Fibroblast of lung (primary cell): ENCODE measurements around the gene SLC6A8. TPM values are rescaled to one million over a fixed set of nuclear protein-coding genes. Genes with fewer than 3 reads are reported as not detected.
"Not testable (repeated sequence)": the region's sequence is repeated elsewhere in the genome, so short reads cannot be mapped to it uniquely, and the experiment has no call there.

Experiments used
- DNase-seq, 2 donors: peaks; one replicate each; pipeline versions ENCODE4 v3.0.0 to v3.0.0-alpha.2; 2010; ENCODE audit warnings: low read depth in 2 of 2
- H2AFZ ChIP-seq: 2 replicates; pipeline ENCODE4 v1.5.1; 2012; ENCODE audit warnings: low read length, control low read depth, inconsistent platforms
- H3K27ac ChIP-seq: 2 replicates; pipeline ENCODE4 v1.5.1; 2011; ENCODE audit warnings: low read length, control low read depth; ENCODE audit not compliant: insufficient read depth
- H3K27me3 ChIP-seq: 2 replicates; pipeline ENCODE4 v1.5.1; 2011; ENCODE audit warnings: mild to moderate bottlenecking, low read length; ENCODE audit not compliant: control insufficient read depth, insufficient read depth
- H3K36me3 ChIP-seq: 2 replicates; pipeline ENCODE4 v1.5.1; 2011; ENCODE audit warnings: low read length; ENCODE audit not compliant: control insufficient read depth, insufficient read depth
- H3K4me1 ChIP-seq: 2 replicates; pipeline ENCODE4 v1.5.1; 2011; ENCODE audit warnings: low read length; ENCODE audit not compliant: control insufficient read depth, insufficient read depth; ENCODE audit errors: extremely low read depth
- H3K4me2 ChIP-seq: 2 replicates; pipeline ENCODE4 v1.5.1; 2011; ENCODE audit warnings: low read length, control low read depth; ENCODE audit not compliant: insufficient read depth; ENCODE audit errors: extremely low read depth
- H3K4me3 ChIP-seq, 4 experiments: fragments of 200-600 bp in 1 of 4; sonication (generic) in 1 of 4; replicated peaks in 1 of 4; 2 replicates each; pipeline ENCODE4 v1.5.1; 2011 to 2016; ENCODE audit warnings: low read length in 4 of 4, low read depth in 3 of 4, mild to moderate bottlenecking in 3 of 4, control low read depth in 2 of 4, inconsistent platforms in 1 of 4, mixed read lengths in 1 of 4; ENCODE audit not compliant: insufficient read depth in 1 of 4; ENCODE audit errors: control extremely low read depth in 1 of 4
- H3K79me2 ChIP-seq: 2 replicates; pipeline ENCODE4 v1.5.1; 2012; ENCODE audit warnings: mild to moderate bottlenecking, low read length, inconsistent platforms; ENCODE audit not compliant: control insufficient read depth, insufficient read depth
- H3K9ac ChIP-seq: 2 replicates; pipeline ENCODE4 v1.5.1; 2011; ENCODE audit warnings: mild to moderate bottlenecking, low read length, control low read depth; ENCODE audit not compliant: insufficient read depth
- H3K9me3 ChIP-seq: 2 replicates; pipeline ENCODE4 v1.5.1; 2012; ENCODE audit warnings: low read depth, low read length; ENCODE audit not compliant: control insufficient read depth, insufficient read depth
- H4K20me1 ChIP-seq: 2 replicates; pipeline ENCODE4 v1.5.1; 2011; ENCODE audit warnings: low read length; ENCODE audit not compliant: control insufficient read depth, insufficient read depth; ENCODE audit errors: extremely low read depth
- EZH2 ChIP-seq: IDR thresholded peaks from 2 replicates; pipeline ENCODE4 v1.5.1; 2012; ENCODE audit warnings: low read length, control low read depth, mild to moderate bottlenecking; ENCODE audit errors: missing control alignments
- polyA plus RNA-seq, 2 donors: library from polyadenylated mRNA; depleted of rRNA in 1 of 2; stranded (reverse) in 1 of 2; unstranded in 1 of 2; fragments of >200 nt; gene quantifications; 2 replicates each; pipeline ENCODE4 v1.2.1, GENCODE V29; 2011 to 2012; ENCODE audit warnings: missing spikeins in 1 of 2
- total RNA-seq: library from RNA; depleted of rRNA; stranded (reverse); fragments of >200 nt; gene quantifications from 2 replicates; pipeline ENCODE4 v1.2.1, GENCODE V29; 2014
- TF ChIP-seq, protein P1 (sequence below), 2 donors: IDR thresholded peaks in 1 of 2; conservative IDR thresholded peaks in 1 of 2; 1 replicate in 1 of 2; 2 replicates in 1 of 2; pipeline ENCODE4 v1.5.1; 2011 to 2012; ENCODE audit warnings: low read length in 2 of 2, control low read depth in 1 of 2, inconsistent platforms in 1 of 2, low read depth in 1 of 2, mild to moderate bottlenecking in 1 of 2

The SLC6A8 gene
- total and polyA plus RNA-seq, 2 donors (not counting 1 experiment from before 2014, with no cell fraction given) = 7.7 to 11.1 TPM

DNA sequence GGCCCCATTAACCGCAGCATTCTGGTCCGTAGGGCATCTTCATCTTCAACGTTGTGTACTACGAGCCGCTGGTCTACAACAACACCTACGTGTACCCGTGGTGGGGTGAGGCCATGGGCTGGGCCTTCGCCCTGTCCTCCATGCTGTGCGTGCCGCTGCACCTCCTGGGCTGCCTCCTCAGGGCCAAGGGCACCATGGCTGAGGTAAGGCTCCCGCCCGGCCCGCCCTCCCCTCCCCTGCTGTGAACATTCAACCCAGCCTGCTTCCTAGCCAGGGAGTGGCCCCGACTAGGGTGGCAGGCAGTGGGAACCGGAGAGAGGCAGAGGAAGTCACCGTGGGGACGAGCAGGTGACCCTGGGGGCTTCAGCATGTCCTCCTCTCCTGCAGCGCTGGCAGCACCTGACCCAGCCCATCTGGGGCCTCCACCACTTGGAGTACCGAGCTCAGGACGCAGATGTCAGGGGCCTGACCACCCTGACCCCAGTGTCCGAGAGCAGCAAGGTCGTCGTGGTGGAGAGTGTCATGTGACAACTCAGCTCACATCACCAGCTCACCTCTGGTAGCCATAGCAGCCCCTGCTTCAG is 7.1 kb downstream of the SLC6A8 start:
- no peak overlapping the region for H3K4me3 ChIP-seq
- no peaks in the 10 kb centered on the region for H3K4me1 ChIP-seq
- no peak overlapping the region for H3K4me2 ChIP-seq
- H3K27ac ChIP-seq = no peak overlapping the region
- H3K79me2 ChIP-seq = no peaks in the 10 kb centered on the region
- no peak overlapping the region for H3K9ac ChIP-seq
- H2AFZ ChIP-seq = no peak overlapping the region
- H3K27me3 ChIP-seq = no peaks in the 10 kb centered on the region
- H4K20me1 ChIP-seq = no peaks in the 10 kb centered on the region
- no peaks in the 10 kb centered on the region for H3K9me3 ChIP-seq
- DNase-seq = no peak
- TF ChIP-seq, protein P1, sequence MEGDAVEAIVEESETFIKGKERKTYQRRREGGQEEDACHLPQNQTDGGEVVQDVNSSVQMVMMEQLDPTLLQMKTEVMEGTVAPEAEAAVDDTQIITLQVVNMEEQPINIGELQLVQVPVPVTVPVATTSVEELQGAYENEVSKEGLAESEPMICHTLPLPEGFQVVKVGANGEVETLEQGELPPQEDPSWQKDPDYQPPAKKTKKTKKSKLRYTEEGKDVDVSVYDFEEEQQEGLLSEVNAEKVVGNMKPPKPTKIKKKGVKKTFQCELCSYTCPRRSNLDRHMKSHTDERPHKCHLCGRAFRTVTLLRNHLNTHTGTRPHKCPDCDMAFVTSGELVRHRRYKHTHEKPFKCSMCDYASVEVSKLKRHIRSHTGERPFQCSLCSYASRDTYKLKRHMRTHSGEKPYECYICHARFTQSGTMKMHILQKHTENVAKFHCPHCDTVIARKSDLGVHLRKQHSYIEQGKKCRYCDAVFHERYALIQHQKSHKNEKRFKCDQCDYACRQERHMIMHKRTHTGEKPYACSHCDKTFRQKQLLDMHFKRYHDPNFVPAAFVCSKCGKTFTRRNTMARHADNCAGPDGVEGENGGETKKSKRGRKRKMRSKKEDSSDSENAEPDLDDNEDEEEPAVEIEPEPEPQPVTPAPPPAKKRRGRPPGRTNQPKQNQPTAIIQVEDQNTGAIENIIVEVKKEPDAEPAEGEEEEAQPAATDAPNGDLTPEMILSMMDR (conservative IDR thresholded peaks at IDR 0.05 in 1 of 2, IDR thresholded peaks at IDR 0.05 in 1 of 2; ENCODE audit: low read depth in 1 of 2, low read length in 2 of 2) = no peak
- no peak for TF ChIP-seq EZH2
- H3K36me3 ChIP-seq = no peaks in the 10 kb centered on the region

DNA sequence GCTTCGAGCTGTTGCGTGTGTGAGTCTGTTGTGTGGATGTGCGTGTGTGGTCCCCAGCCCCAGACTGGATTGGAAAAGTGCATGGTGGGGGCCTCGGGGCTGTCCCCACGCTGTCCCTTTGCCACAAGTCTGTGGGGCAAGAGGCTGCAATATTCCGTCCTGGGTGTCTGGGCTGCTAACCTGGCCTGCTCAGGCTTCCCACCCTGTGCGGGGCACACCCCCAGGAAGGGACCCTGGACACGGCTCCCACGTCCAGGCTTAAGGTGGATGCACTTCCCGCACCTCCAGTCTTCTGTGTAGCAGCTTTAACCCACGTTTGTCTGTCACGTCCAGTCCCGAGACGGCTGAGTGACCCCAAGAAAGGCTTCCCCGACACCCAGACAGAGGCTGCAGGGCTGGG is 8.4 kb downstream of the SLC6A8 start:
- DNase-seq = no peak
- Histone ChIP-seq H3K9me3 (no peaks in the 10 kb centered on the region), H3K36me3 (peaks cover 1% of the 10 kb centered on the region), H3K79me2 (no peaks in the 10 kb centered on the region), H3K27me3 (no peaks in the 10 kb centered on the region), H3K9ac (no peak overlapping the region), H3K27ac (no peak overlapping the region), H3K4me3 (no peak overlapping the region), H2AFZ (no peak overlapping the region), H3K4me2 (no peak overlapping the region), H4K20me1 (no peaks in the 10 kb centered on the region), H3K4me1 (no peaks in the 10 kb centered on the region)
- no peak for TF ChIP-seq EZH2
- TF ChIP-seq, protein P1 (conservative IDR thresholded peaks at IDR 0.05 in 1 of 2, IDR thresholded peaks at IDR 0.05 in 1 of 2; ENCODE audit: low read depth in 1 of 2, low read length in 2 of 2) = no peak

DNA sequence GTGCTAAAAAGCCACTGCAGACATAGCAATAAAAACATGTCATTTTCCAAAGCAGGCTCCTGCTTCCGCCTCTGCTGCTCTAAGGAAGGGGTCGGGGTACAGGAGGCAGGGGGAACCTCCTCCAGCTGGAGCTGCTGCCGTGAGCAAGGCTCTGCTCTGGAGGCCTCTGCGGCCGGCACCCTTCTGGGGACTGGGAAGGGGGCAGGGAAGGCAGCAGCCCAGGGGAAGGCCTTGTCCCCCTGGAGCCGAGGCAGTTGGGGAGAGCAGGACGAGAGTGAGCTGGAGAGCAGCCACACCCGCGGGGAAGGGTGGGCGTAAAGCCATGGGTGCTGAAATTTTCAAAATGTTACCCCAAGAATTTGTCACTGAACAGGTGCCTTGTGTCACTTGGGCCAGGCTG is 8.8 kb downstream of the SLC6A8 start:
- H3K36me3 ChIP-seq, H3K9me3 ChIP-seq, H2AFZ ChIP-seq, H3K79me2 ChIP-seq, H3K27ac ChIP-seq, H3K4me3 ChIP-seq, H3K4me1 ChIP-seq, H3K27me3 ChIP-seq, H3K4me2 ChIP-seq, H3K9ac ChIP-seq, H4K20me1 ChIP-seq, DNase-seq: not testable (repeated sequence)

DNA sequence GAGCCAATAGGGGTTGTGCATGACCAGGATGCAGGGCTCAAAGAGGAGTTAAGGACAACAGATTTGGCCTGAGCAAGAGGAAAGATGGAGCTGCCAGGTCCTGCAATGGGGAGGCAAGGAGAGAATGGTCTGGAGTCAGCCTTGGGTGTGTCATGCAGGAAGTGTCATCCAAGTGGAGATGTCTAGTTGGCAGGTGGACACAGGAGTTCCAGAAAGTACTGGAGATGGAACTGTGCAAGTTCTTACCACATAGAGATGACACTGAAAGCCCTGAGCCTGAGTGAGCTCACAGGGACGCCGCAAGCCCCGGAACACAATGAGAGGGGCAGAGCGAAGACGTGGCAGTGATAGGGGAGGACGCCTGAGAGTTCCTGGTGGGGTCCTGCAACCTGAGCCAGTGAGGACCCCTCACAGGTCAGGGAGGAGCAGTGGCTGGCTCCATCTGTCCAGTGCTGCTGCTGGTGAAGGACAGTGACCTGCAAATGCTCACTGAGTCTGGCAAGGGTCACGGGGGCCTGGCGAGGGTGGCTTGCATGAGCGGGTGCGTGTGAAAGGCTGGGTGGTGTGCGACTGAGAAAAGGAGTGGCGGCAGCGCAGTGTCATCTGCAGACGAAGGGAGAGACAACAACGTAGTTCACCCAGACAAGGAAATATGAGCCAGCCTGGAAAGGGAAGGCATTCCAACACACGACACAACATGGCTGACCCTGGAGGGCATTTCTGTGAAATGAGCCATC is 9.4 kb downstream of the SLC6A8 start:
- not testable (repeated sequence) for H3K9ac ChIP-seq, H3K9me3 ChIP-seq, H3K27me3 ChIP-seq, H3K4me1 ChIP-seq, H3K36me3 ChIP-seq, H3K27ac ChIP-seq, H3K4me3 ChIP-seq, DNase-seq, H2AFZ ChIP-seq, H3K79me2 ChIP-seq, H3K4me2 ChIP-seq, H4K20me1 ChIP-seq
